ENCODE results near the gene IL17RE.

- TF ChIP-seq CTCF (IDR thresholded peaks at IDR 0.05; ENCODE audit: extremely low read depth in 1 of 2, insufficient read depth in 1 of 2, low read depth in 1 of 2, low read length in 2 of 2) (no peak), POLR2A (IDR thresholded peaks at IDR 0.05; ENCODE audit: low read depth, low read length) (no peak), MAX (IDR thresholded peaks at IDR 0.05; ENCODE audit: insufficient read depth, insufficient read length) (no peak), FOS (IDR thresholded peaks at IDR 0.05; ENCODE audit: borderline replicate concordance, insufficient read depth, low read length) (no peak), EZH2 (IDR thresholded peaks at IDR 0.05; ENCODE audit: borderline replicate concordance, low read depth, low read length, severe bottlenecking) (no peak), POLR2AphosphoS5 (IDR thresholded peaks at IDR 0.05; ENCODE audit: insufficient read depth, low read depth, low read length) (no peak), GATA2 (IDR thresholded peaks at IDR 0.05; ENCODE audit: insufficient read depth, insufficient read length, low read depth, low read length) (no peak)
Observed at GRCh38 chr3:9902372-9903237, at the start of gene IL17RE.
